Heart left ventricle (tissue), 16 donors: ENCODE results near the gene PTK6. TPM values are rescaled to one million over a fixed set of nuclear protein-coding genes. Genes with fewer than 3 reads are reported as not detected.
A peak's percentile ranks its signal among the peaks of the same experiment; 100 is the strongest.

Source experiments
- ATAC-seq, 4 donors: fragments of 200-7000 bp; cut with Tn5 transposase; one replicate each; pipeline ENCODE4 v1.9.1; 2020 to 2022; ENCODE audit warnings: moderate library complexity in 4 of 4, mild to moderate bottlenecking in 3 of 4, moderate number of reproducible peaks in 1 of 4
- DNase-seq, 5 donors: peaks; one replicate each; pipeline ENCODE4 v3.0.0-alpha.2; 2020
- H3K27ac ChIP-seq, 12 donors: fragments of 200-600 bp; sonication (generic) in 4 of 12; one replicate each; pipeline versions ENCODE4 v1.5.0 to v1.8.0; 2016 to 2022; ENCODE audit warnings: mild to moderate bottlenecking in 2 of 12
- H3K27me3 ChIP-seq, 9 donors: fragments of 200-600 bp; sonication (generic) in 2 of 9; one replicate each; pipeline versions ENCODE4 v1.5.1 to v1.8.0; 2016 to 2022; ENCODE audit warnings: mild to moderate bottlenecking in 3 of 9
- H3K36me3 ChIP-seq, 9 donors: fragments of 200-600 bp; sonication (generic) in 2 of 9; one replicate each; pipeline versions ENCODE4 v1.5.0 to v1.8.0; 2018 to 2022; ENCODE audit warnings: mild to moderate bottlenecking in 2 of 9
- H3K4me1 ChIP-seq, 12 donors: fragments of 200-600 bp; sonication (generic) in 4 of 12; one replicate each; pipeline versions ENCODE4 v1.5.0 to v1.8.0; 2016 to 2022; ENCODE audit warnings: mild to moderate bottlenecking in 3 of 12
- H3K4me3 ChIP-seq, 12 donors: fragments of 200-600 bp; sonication (generic) in 4 of 12; one replicate each; pipeline versions ENCODE4 v1.5.0 to v1.8.0; 2017 to 2022; ENCODE audit warnings: mild to moderate bottlenecking in 9 of 12, moderate library complexity in 4 of 12
- H3K9me3 ChIP-seq, 12 donors: fragments of 200-600 bp; sonication (generic) in 4 of 12; one replicate each; pipeline versions ENCODE4 v1.5.0 to v1.8.0; 2016 to 2022; ENCODE audit warnings: mild to moderate bottlenecking in 1 of 12
- CTCF ChIP-seq, 12 donors: fragments of 200-600 bp; sonication (generic) in 4 of 12; IDR thresholded peaks; one replicate each; pipeline versions ENCODE4 v1.5.0 to v1.8.0; 2018 to 2022; ENCODE audit warnings: antibody characterized with exemption in 12 of 12, mild to moderate bottlenecking in 5 of 12
- POLR2A ChIP-seq, 2 donors: fragments of 450-650 bp; IDR thresholded peaks; one replicate each; pipeline ENCODE4 v1.6.1; 2017; ENCODE audit warnings: antibody characterized with exemption in 2 of 2, mild to moderate bottlenecking in 2 of 2, moderate library complexity in 2 of 2
- WGBS, 4 donors: extraction: QIAGEN DNeasy Blood & Tissue Kit in 2 of 4; methylation state at CpG; one replicate each; pipeline versions ENCODE4 v1.1.5 to v1.1.7; 2013 to 2018; 5-methylcytosine and 5-hydroxymethylcytosine counted together
- intact Hi-C, 10 donors: fragments of 100-400 bp; cut with DNase I; formaldehyde crosslinking; loops; one replicate each; pipeline versions ENCODE4 v1.11.1 to v1.14.2; 2022
- polyA plus RNA-seq, 2 donors: library from polyadenylated mRNA; stranded (reverse); fragments of 200-250 nt; gene quantifications; one replicate each; pipeline ENCODE4 v1.2.3, GENCODE V29; 2013
- total RNA-seq, 9 donors: library from RNA; depleted of rRNA in 2 of 9; stranded (reverse); fragments of >200 nt in 2 of 9; fragmentation: NEBNext Ultra II Directional in 3 of 9; extraction: Animal tissue kit (Norgen Biotek cat#: 25700) in 3 of 9; gene quantifications; one replicate each; pipeline versions ENCODE4 v1.1.0 to v1.2.4, GENCODE V29; 2016 to 2023
- donor health status: ischemic (EF 13 %, LVEDD 7.1; RV severe dilation, severe dysfunction).
- donor health status: healthy with polysubstance abuse.
- donor health status: DM: no; HTN: yes; CAD: no.
- donor health status: DM: no; HTN: no; CAD: no.
- donor health status: ischemic (EF 25% LVEDD 6.9; RV normal size, moderate dysfunction).
- donor health status: ischemic (EF 25% LVEDD 5.7; RV mildly dilated, moderate dysfunction).
- donor health status: healthy.
- donor health status: DM: yes; HTN: yes; CAD: no.
- donor health status: ischemic (EF 35%, LVEDD 5.7; RV mildly dilated, moderate dysfunction).
- donor health status: nonischemic (EF 11% LVEDD 7.7; RV severe dilation, severe dysfunction).
- donor health status: DM: yes; HTN: yes; CAD: no.
- donor health status: PGD.
- donor health status: ischemic (EF 29% LVEDD 5.4; RV normal size, mild dysfunction).
- donor health status: nonischemic (EF 23%, LVEDD 6.1; RV moderate dilation, normal function).

Gene PTK6
- total and polyA plus RNA-seq, 11 donors, result 0.04 to 0.29 (median 0.12) TPM; not detected in 7

GRCh38 chr20:63529180-63529860 lies 7.9 kb downstream of the PTK6 start:
- intact Hi-C loops, result loop anchor here in 1 of 10 donors (10.0 kb wide), 1 partner anchor 85 kb away; no protein-coding TSS in a partner anchor
- peak in 1 of 4 donors; percentile 12 for ATAC-seq
- Histone ChIP-seq H3K27me3 (peaks cover 0 to 12% (median 0%) of the 10 kb centered on the region in 9 donors), H3K4me3 (no peak overlapping the region), H3K4me1 (no peaks in the 10 kb centered on the region), H3K36me3 (no peaks in the 10 kb centered on the region), H3K9me3 (no peaks in the 10 kb centered on the region), H3K27ac (no peak overlapping the region)
- 80 to 87% (median 85%) methylated on average over 20 to 27 of the region's 27 CpGs for WGBS, 4 donors
- TF ChIP-seq POLR2A (IDR thresholded peaks at IDR 0.05) (no peak), CTCF (IDR thresholded peaks at IDR 0.05) (no peak)
- peak in 3 of 5 donors; percentile 16 to 60 (median 30) for DNase-seq

GRCh38 chr20:63527184-63527583 lies 10.0 kb downstream of the PTK6 start:
- WGBS, 4 donors, result 87 to 91% (median 88%) methylated on average over 9 of the region's 9 CpGs
- intact Hi-C loops, result loop anchor here in 1 of 10 donors (10.0 kb wide), 1 partner anchor 82 kb away; no protein-coding TSS in a partner anchor

GRCh38 chr20:63525971-63526370 lies 11.2 kb downstream of the PTK6 start:
- WGBS, 4 donors, result 30 to 44% (median 37%) methylated on average over 2 of the region's 2 CpGs
- intact Hi-C loops, result loop anchor here in 1 of 10 donors (10.0 kb wide), 1 partner anchor 81 kb away; no protein-coding TSS in a partner anchor
- Histone ChIP-seq H3K4me1 (peaks cover 0 to 23% (median 16%) of the 10 kb centered on the region in 12 donors), H3K27ac (no peak overlapping the region), H3K36me3 (peaks cover 0 to 21% (median 2%) of the 10 kb centered on the region in 9 donors), H3K9me3 (peaks cover 0 to 9% (median 0%) of the 10 kb centered on the region in 12 donors), H3K27me3 (no peaks in the 10 kb centered on the region), H3K4me3 (no peak overlapping the region)
- TF ChIP-seq POLR2A (IDR thresholded peaks at IDR 0.05) (no peak), CTCF (IDR thresholded peaks at IDR 0.05) (no peak)
- DNase-seq (peak in 3 of 5 donors; percentile 3 to 9 (median 9)), ATAC-seq (no peak)

More at GRCh38 chr20:63527184-63527583, 10.0 kb downstream of the PTK6 start:
- H3K27me3 ChIP-seq, result no peaks in the 10 kb centered on the region
- H3K27ac ChIP-seq, result no peak overlapping the region
- peak in 2 of 5 donors; percentile 10 to 19 for DNase-seq
- no peak overlapping the region for H3K4me3 ChIP-seq
- ATAC-seq, result no peak
- peaks cover 0 to 9% (median 0%) of the 10 kb centered on the region in 12 donors for H3K9me3 ChIP-seq
- no peak for TF ChIP-seq POLR2A (IDR thresholded peaks at IDR 0.05)
- TF ChIP-seq CTCF (IDR thresholded peaks at IDR 0.05), result no peak
- peaks cover 0 to 15% (median 1%) of the 10 kb centered on the region in 9 donors for H3K36me3 ChIP-seq
- H3K4me1 ChIP-seq, result peaks cover 0 to 12% (median 5%) of the 10 kb centered on the region in 12 donors

- ATAC-seq, result no peak
- H3K4me1 ChIP-seq, result peaks cover 0 to 23% (median 16%) of the 10 kb centered on the region in 12 donors
- no peak overlapping the region for H3K27ac ChIP-seq
- no peak for DNase-seq
- H3K27me3 ChIP-seq, result no peaks in the 10 kb centered on the region
- TF ChIP-seq CTCF (IDR thresholded peaks at IDR 0.05) (no peak), POLR2A (IDR thresholded peaks at IDR 0.05) (no peak)
- 64 to 73% (median 67%) methylated on average over 3 of the region's 3 CpGs for WGBS, 4 donors
- intact Hi-C loops, result loop anchor here in 1 of 10 donors (10.0 kb wide), 1 partner anchor 80 kb away; no protein-coding TSS in a partner anchor
- H3K36me3 ChIP-seq, result peaks cover 0 to 21% (median 2%) of the 10 kb centered on the region in 9 donors
- H3K4me3 ChIP-seq, result no peak overlapping the region
- H3K9me3 ChIP-seq, result peaks cover 0 to 9% (median 0%) of the 10 kb centered on the region in 12 donors
Observed at GRCh38 chr20:63525185-63525584, 12.0 kb downstream of the PTK6 start.
